Spleen (tissue), 11 donors: Measurements from ENCODE around the gene POLR2H. TPM values are rescaled to one million over a fixed set of nuclear protein-coding genes. Genes with fewer than 3 reads are reported as not detected.
A peak's percentile ranks its signal among the peaks of the same experiment; 100 is the strongest.

Experiments used
- DNase-seq: peaks from one replicate; pipeline ENCODE4 v3.0.0-alpha.2; 2020
- H3K27ac ChIP-seq, 8 donors: fragments of 200-600 bp; sonication (generic) in 7 of 8; 1 replicate in 4 of 8; 2 replicates in 4 of 8; pipeline versions ENCODE4 v1.5.0 to v1.8.0; 2016 to 2021; ENCODE audit warnings: inconsistent platforms in 4 of 8, mild to moderate bottlenecking in 4 of 8, moderate library complexity in 1 of 8
- H3K27me3 ChIP-seq, 7 donors: fragments of 200-600 bp; sonication (generic) in 6 of 7; replicated peaks in 1 of 7; 1 replicate in 4 of 7; 2 replicates in 3 of 7; pipeline versions ENCODE4 v1.5.0 to v1.8.0; 2016 to 2021; ENCODE audit warnings: inconsistent platforms in 3 of 7, mild to moderate bottlenecking in 1 of 7
- H3K36me3 ChIP-seq, 6 donors: fragments of 200-600 bp; sonication (generic) in 5 of 6; 1 replicate in 4 of 6; 2 replicates in 2 of 6; pipeline versions ENCODE4 v1.5.0 to v1.8.0; 2016 to 2021; ENCODE audit warnings: inconsistent platforms in 2 of 6
- H3K4me1 ChIP-seq, 6 donors: fragments of 200-600 bp; sonication (generic) in 5 of 6; 1 replicate in 3 of 6; 2 replicates in 3 of 6; pipeline versions ENCODE4 v1.5.0 to v1.8.0; 2016 to 2021; ENCODE audit warnings: inconsistent platforms in 3 of 6
- H3K4me3 ChIP-seq, 8 donors: fragments of 200-600 bp; sonication (generic) in 7 of 8; 1 replicate in 4 of 8; 2 replicates in 4 of 8; pipeline versions ENCODE4 v1.5.0 to v1.8.0; 2016 to 2021; ENCODE audit warnings: inconsistent platforms in 4 of 8, mild to moderate bottlenecking in 4 of 8, moderate library complexity in 2 of 8
- H3K9me3 ChIP-seq, 8 donors: fragments of 200-600 bp; sonication (generic) in 7 of 8; 1 replicate in 4 of 8; 2 replicates in 4 of 8; pipeline versions ENCODE4 v1.5.0 to v1.8.0; 2016 to 2021; ENCODE audit warnings: inconsistent platforms in 4 of 8
- POLR2A ChIP-seq, 3 donors: fragments of 450-650 bp; IDR thresholded peaks; one replicate each; pipeline ENCODE4 v1.5.1; 2017; ENCODE audit warnings: antibody characterized with exemption in 3 of 3, mild to moderate bottlenecking in 1 of 3
- POLR2AphosphoS5 ChIP-seq, 3 donors: sonication (generic); formaldehyde crosslinking; IDR thresholded peaks; one replicate each; pipeline ENCODE4 v1.5.1; 2017; ENCODE audit warnings: antibody characterized with exemption in 3 of 3
- WGBS, 5 donors: extraction: QIAGEN DNeasy Blood & Tissue Kit in 3 of 5; methylation state at CpG; one replicate each; pipeline versions ENCODE4 v1.1.5 to v1.1.7; 2013 to 2018; 5-methylcytosine and 5-hydroxymethylcytosine counted together
- intact Hi-C: fragments of 100-400 bp; cut with DNase I; formaldehyde crosslinking; loops from one replicate; pipeline ENCODE4 v1.15.0; 2023; ENCODE audit warnings: low total_unique reads
- polyA plus RNA-seq, 3 donors: library from polyadenylated mRNA; stranded (reverse); fragments of 200-250 nt; gene quantifications; one replicate each; pipeline ENCODE4 v1.2.1, GENCODE V29; 2013
- total RNA-seq, 7 donors: library from RNA; depleted of rRNA in 3 of 7; stranded (reverse); fragments of >200 nt in 3 of 7; fragmentation: NEBNext Ultra II Directional in 4 of 7; extraction: Animal tissue kit (Norgen Biotek cat#: 25700) in 4 of 7; gene quantifications; one replicate each; pipeline versions ENCODE4 v1.1.0 to v1.2.1, GENCODE V29; 2016 to 2021
- TF ChIP-seq, protein P1 (sequence below), 11 experiments: fragments of 200-600 bp in 7 of 11; fragments of 450-650 bp in 4 of 11; sonication (generic) in 4 of 11; IDR thresholded peaks in 8 of 11; conservative IDR thresholded peaks in 3 of 11; 1 replicate in 7 of 11; 2 replicates in 4 of 11; pipeline versions ENCODE4 v1.4.0 to v1.8.0; 2016 to 2021; ENCODE audit warnings: antibody characterized with exemption in 11 of 11, inconsistent platforms in 4 of 11, mild to moderate bottlenecking in 1 of 11
- donor health status: healthy with polysubstance abuse.
- donor health status: DM: no; HTN: no; CAD: no; lungs with moderate emphysema.
- donor health status: DM: no; HTN: no; CAD: no.
- donor health status: Bipolar disorder and iron deficiency.
- donor health status: healthy.
- donor health status: DM: no; HTN: no; CAD: no.
- donor health status: DM: yes; HTN: yes; CAD: no.

POLR2H gene
- total and polyA plus RNA-seq, 10 donors, result 42.5 to 139 (median 86.6) TPM

DNA sequence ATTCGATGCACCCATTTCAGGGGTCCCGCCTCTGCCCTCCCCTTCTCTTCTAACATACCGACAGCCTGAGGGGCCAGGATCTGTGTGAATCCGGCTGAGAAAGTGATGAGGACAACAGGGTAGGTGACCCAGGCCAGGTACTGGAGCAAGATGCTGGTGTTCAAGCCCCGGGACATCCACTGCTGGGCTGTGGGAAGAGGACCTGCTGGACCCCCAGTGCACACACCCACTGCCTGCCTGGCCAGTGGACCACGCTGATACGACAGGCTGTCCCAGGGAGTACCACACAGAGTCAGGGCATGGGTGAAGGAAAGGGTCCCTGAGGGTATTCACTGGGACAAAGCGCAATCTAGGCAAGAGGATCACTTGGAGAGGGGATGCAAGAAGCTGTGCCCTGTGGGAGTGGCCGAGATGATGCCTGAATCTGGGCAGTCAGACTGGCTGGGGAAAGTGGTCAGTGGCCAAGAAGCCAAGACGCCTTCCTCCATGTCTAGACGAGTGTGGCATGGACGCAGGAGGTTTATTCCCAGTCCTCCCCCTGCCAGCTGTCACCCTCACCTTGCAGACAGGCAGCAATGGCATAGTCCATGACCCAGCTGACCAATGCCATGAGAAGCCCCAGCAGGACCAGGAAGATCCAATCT is 3.3 kb upstream of the POLR2H start:
- Histone ChIP-seq H3K4me1 (peaks cover 0 to 46% (median 23%) of the 10 kb centered on the region in 6 donors), H3K36me3 (peaks cover 0 to 15% (median 0%) of the 10 kb centered on the region in 6 donors), H3K27me3 (no peaks in the 10 kb centered on the region), H3K9me3 (no peaks in the 10 kb centered on the region), H3K27ac (no peak overlapping the region), H3K4me3 (no peak overlapping the region)
- no peak for TF ChIP-seq POLR2A (IDR thresholded peaks at IDR 0.05)
- no peak for TF ChIP-seq POLR2AphosphoS5 (IDR thresholded peaks at IDR 0.05)
- TF ChIP-seq, protein P1, sequence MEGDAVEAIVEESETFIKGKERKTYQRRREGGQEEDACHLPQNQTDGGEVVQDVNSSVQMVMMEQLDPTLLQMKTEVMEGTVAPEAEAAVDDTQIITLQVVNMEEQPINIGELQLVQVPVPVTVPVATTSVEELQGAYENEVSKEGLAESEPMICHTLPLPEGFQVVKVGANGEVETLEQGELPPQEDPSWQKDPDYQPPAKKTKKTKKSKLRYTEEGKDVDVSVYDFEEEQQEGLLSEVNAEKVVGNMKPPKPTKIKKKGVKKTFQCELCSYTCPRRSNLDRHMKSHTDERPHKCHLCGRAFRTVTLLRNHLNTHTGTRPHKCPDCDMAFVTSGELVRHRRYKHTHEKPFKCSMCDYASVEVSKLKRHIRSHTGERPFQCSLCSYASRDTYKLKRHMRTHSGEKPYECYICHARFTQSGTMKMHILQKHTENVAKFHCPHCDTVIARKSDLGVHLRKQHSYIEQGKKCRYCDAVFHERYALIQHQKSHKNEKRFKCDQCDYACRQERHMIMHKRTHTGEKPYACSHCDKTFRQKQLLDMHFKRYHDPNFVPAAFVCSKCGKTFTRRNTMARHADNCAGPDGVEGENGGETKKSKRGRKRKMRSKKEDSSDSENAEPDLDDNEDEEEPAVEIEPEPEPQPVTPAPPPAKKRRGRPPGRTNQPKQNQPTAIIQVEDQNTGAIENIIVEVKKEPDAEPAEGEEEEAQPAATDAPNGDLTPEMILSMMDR (IDR thresholded peaks at IDR 0.05 in 8 of 11, conservative IDR thresholded peaks at IDR 0.05 in 3 of 11), result no peak
- intact Hi-C loops, result no loop called here
- 89 to 95% (median 91%) methylated on average over 11 to 12 of the region's 12 CpGs for WGBS, 5 donors
- no peak for DNase-seq

DNA sequence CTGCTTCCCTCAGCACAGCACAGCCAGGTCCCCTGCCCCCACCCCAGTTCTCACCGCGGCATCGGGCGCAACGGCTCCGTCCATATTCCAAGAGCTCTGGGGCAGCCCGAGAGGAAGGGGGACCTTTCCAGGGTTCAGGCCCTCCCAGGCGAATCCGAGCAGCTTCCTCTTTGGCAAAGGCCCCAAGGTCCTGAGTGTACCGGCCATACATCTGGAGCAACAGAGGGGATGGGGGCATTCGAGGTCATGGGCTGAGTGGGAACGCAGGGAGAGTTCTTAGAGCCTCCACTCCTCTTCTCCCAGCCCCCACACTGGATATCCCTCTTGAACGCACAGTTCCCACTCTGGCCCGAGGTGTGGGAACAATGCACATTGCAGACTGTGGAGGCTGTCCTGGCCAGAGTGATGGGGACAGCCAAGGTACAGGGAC is 2.6 kb upstream of the POLR2H start:
- Histone ChIP-seq H3K27ac (no peak overlapping the region), H3K9me3 (no peaks in the 10 kb centered on the region), H3K27me3 (no peaks in the 10 kb centered on the region), H3K36me3 (peaks cover 0 to 15% (median 0%) of the 10 kb centered on the region in 6 donors), H3K4me3 (no peak overlapping the region), H3K4me1 (peaks cover 4 to 50% (median 28%) of the 10 kb centered on the region in 6 donors)
- TF ChIP-seq POLR2A (IDR thresholded peaks at IDR 0.05) (no peak), POLR2AphosphoS5 (IDR thresholded peaks at IDR 0.05) (no peak)
- TF ChIP-seq, protein P1 (IDR thresholded peaks at IDR 0.05 in 8 of 11, conservative IDR thresholded peaks at IDR 0.05 in 3 of 11), result no peak
- DNase-seq, result no peak
- WGBS, 5 donors, result 67 to 83% (median 72%) methylated on average over 12 to 14 of the region's 14 CpGs
- intact Hi-C loops, result no loop called here

DNA sequence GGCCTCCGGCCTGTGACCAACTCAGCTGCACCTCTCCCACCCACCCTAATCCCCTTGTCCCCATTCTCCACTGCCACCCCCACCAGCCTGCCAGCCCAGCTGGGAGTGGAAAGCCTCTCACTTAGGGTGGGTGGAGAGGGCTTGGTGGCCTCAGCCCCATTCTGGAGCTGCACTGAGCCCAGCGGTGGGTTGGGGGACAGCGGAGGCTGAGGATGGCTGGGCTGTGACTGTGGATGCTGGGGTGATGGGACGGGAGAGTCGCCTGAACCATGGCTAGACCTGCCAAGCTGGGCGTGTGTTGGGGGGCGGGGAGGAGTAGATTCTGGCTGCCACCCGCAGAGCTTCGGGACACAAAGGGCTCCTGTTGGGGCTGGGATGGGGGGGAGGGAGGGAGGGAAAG is 1.9 kb upstream of the POLR2H start:
- TF ChIP-seq POLR2AphosphoS5 (IDR thresholded peaks at IDR 0.05), result no peak
- TF ChIP-seq, protein P1 (IDR thresholded peaks at IDR 0.05 in 8 of 11, conservative IDR thresholded peaks at IDR 0.05 in 3 of 11), result no peak
- TF ChIP-seq POLR2A (IDR thresholded peaks at IDR 0.05), result no peak
- Histone ChIP-seq H3K27ac (no peak overlapping the region), H3K27me3 (no peaks in the 10 kb centered on the region), H3K4me3 (no peak overlapping the region), H3K36me3 (peaks cover 0 to 18% (median 0%) of the 10 kb centered on the region in 6 donors), H3K9me3 (no peaks in the 10 kb centered on the region), H3K4me1 (peaks cover 11 to 50% (median 29%) of the 10 kb centered on the region in 6 donors)
- no peak for DNase-seq
- intact Hi-C loops, result no loop called here
- 80 to 90% (median 85%) methylated on average over 8 to 9 of the region's 9 CpGs for WGBS, 5 donors

DNA sequence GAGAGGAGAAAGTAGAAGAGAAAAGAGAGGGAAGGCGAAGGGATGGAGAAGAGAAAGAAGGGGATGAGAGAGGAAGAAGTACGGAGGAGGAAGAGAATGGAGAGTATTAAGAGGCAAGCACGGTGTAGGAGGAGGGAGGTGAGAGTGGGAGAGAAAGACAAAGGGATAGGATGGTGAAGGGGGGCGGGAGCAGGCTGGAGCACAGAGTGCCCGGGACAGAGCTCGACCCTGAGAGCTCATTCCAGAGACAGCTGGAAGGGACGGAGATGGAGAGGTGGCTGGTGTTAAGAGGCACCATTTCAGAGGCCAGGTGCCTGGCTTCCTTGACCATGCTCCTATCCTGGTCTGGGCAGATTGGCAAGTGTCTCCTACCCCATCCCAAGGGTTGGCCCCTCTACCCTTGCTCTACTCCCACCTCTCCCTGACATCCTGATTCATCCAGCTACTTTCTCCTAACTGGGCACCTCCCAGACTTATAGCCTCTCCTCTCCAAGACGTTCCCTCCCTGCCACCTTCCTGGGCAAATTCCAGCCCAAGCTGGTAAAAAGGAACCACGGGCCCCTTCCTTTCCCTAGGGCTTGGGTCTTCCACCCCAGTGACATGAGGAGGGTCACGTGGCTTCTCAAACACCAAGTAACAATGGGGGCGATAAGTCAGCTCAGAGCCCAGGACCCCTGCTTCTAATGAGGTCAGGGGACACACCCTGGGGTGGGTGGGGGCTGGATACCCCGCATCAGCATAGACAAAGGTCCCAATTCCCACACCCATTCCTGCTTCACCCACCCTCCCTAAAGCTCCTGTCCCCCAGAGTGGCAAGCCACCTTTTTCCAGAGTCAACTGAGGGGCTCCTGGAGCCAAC is 1.2 kb upstream of the POLR2H start:
- peaks cover 0 to 20% (median 2%) of the 10 kb centered on the region in 6 donors for H3K36me3 ChIP-seq
- no peak for DNase-seq
- intact Hi-C loops, result no loop called here
- WGBS, 5 donors, result 81 to 88% (median 84%) methylated on average over 10 to 12 of the region's 12 CpGs
- no peaks in the 10 kb centered on the region for H3K27me3 ChIP-seq
- H3K27ac ChIP-seq, result no peak overlapping the region
- H3K4me3 ChIP-seq, result peak overlapping the region in 6 of 8 donors; percentile 83 to 98 (median 92)
- TF ChIP-seq POLR2AphosphoS5 (IDR thresholded peaks at IDR 0.05) (no peak), POLR2A (IDR thresholded peaks at IDR 0.05) (no peak)
- TF ChIP-seq, protein P1 (IDR thresholded peaks at IDR 0.05 in 8 of 11, conservative IDR thresholded peaks at IDR 0.05 in 3 of 11), result no peak
- H3K4me1 ChIP-seq, result peaks cover 11 to 55% (median 31%) of the 10 kb centered on the region in 6 donors
- H3K9me3 ChIP-seq, result no peaks in the 10 kb centered on the region
